CMK (cell line): ENCODE data around the gene IFNG.
"Not testable (repeated sequence)": the region's sequence is repeated elsewhere in the genome, so short reads cannot be mapped to it uniquely, and the experiment has no call there.

Experiments
- DNase-seq: peaks from one replicate; pipeline ENCODE4 v3.0.0-alpha.2; 2010; ENCODE audit warnings: low read depth

The IFNG gene

GRCh38 chr12:68159681-68160304, at the start of gene IFNG:
IFNG (minus strand) TSS chr12:68159740; CDS start chr12:68159615, 125 bp downstream.
- DNase-seq: no peak

GRCh38 chr12:68209048-68209728, 49.6 kb upstream of the IFNG start:
- DNase-seq: not testable (repeated sequence)

- DNase-seq: no peak
Observed at GRCh38 chr12:68207276-68207675, 47.7 kb upstream of the IFNG start.

- DNase-seq: no peak
Observed at GRCh38 chr12:68206446-68206845, 46.9 kb upstream of the IFNG start.

- DNase-seq: peak; percentile 20
Observed at GRCh38 chr12:68203460-68203875, 43.9 kb upstream of the IFNG start.

GRCh38 chr12:68200854-68201253, 41.3 kb upstream of the IFNG start:
- no peak for DNase-seq

GRCh38 chr12:68199127-68199526, 39.6 kb upstream of the IFNG start:
- DNase-seq: no peak

GRCh38 chr12:68198507-68199086, 39.1 kb upstream of the IFNG start:
- DNase-seq: no peak

GRCh38 chr12:68190301-68190700, 30.8 kb upstream of the IFNG start:
- DNase-seq: no peak

- no peak for DNase-seq
Observed at GRCh38 chr12:68189821-68190242, 30.3 kb upstream of the IFNG start.

- no peak for DNase-seq
Observed at GRCh38 chr12:68185598-68185997, 26.1 kb upstream of the IFNG start.

- DNase-seq: no peak
Observed at GRCh38 chr12:68180792-68181744, 21.5 kb upstream of the IFNG start.

GRCh38 chr12:68178774-68179439, 19.4 kb upstream of the IFNG start:
- no peak for DNase-seq

GRCh38 chr12:68178184-68178583, 18.6 kb upstream of the IFNG start:
- no peak for DNase-seq

GRCh38 chr12:68177562-68177961, 18.0 kb upstream of the IFNG start:
- no peak for DNase-seq

- no peak for DNase-seq
Observed at GRCh38 chr12:68176257-68176656, 16.7 kb upstream of the IFNG start.

- no peak for DNase-seq
Observed at GRCh38 chr12:68175557-68176061, 16.1 kb upstream of the IFNG start.

- not testable (repeated sequence) for DNase-seq
Observed at GRCh38 chr12:68174761-68175160, 15.2 kb upstream of the IFNG start.

GRCh38 chr12:68173792-68174191, 14.3 kb upstream of the IFNG start:
- no peak for DNase-seq

GRCh38 chr12:68170726-68171125, 11.2 kb upstream of the IFNG start:
- no peak for DNase-seq

GRCh38 chr12:68169213-68169889, 9.8 kb upstream of the IFNG start:
- DNase-seq: no peak
